MM.1S (cell line): ENCODE measurements around the gene CLASP1.
"Not testable (repeated sequence)": the region's sequence is repeated elsewhere in the genome, so short reads cannot be mapped to it uniquely, and the experiment has no call there.

Source experiments
- DNase-seq: peaks from one replicate; pipeline ENCODE4 v3.0.0-alpha.2; 2015
- H2AFZ ChIP-seq: fragments of 300-600 bp; sonication (generic); 2 replicates; pipeline ENCODE4 v1.6.0; 2016; ENCODE audit warnings: antibody characterized with exemption, low read length
- H3F3A ChIP-seq: fragments of 300-600 bp; sonication (generic); 2 replicates; pipeline ENCODE4 v1.6.1; 2016; ENCODE audit warnings: mild to moderate bottlenecking, antibody characterized with exemption, low read length, moderate library complexity, mixed read lengths; ENCODE audit not compliant: insufficient read depth
- H3K27ac ChIP-seq: fragments of 300-600 bp; sonication (generic); 2 replicates; pipeline ENCODE4 v1.5.1; 2016; ENCODE audit warnings: mild to moderate bottlenecking, low read length
- H3K27me3 ChIP-seq: fragments of 300-600 bp; sonication (generic); replicated peaks from 2 replicates; pipeline ENCODE4 v1.6.0; 2016; ENCODE audit warnings: low read length; ENCODE audit not compliant: insufficient read depth
- H3K36me3 ChIP-seq: fragments of 300-600 bp; sonication (generic); replicated peaks from 2 replicates; pipeline ENCODE4 v1.6.1; 2016; ENCODE audit warnings: mild to moderate bottlenecking, low read length, mixed read lengths; ENCODE audit not compliant: insufficient read depth
- H3K4me1 ChIP-seq: fragments of 300-600 bp; sonication (generic); 2 replicates; pipeline ENCODE4 v1.6.1; 2016; ENCODE audit warnings: low read length, mixed read lengths
- H3K4me2 ChIP-seq: fragments of 300-600 bp; sonication (generic); 2 replicates; pipeline ENCODE4 v1.6.0; 2016; ENCODE audit warnings: low read depth, low read length
- H3K4me3 ChIP-seq: fragments of 300-600 bp; sonication (generic); 2 replicates; pipeline ENCODE4 v1.5.1; 2016; ENCODE audit warnings: low read length, mixed read lengths
- H3K79me2 ChIP-seq: fragments of 300-600 bp; sonication (generic); 2 replicates; pipeline ENCODE4 v1.6.1; 2016; ENCODE audit warnings: mixed run types, low read length, mixed read lengths
- H3K9ac ChIP-seq: fragments of 300-600 bp; sonication (generic); 2 replicates; pipeline ENCODE4 v1.6.1; 2016; ENCODE audit warnings: low read length, mixed read lengths
- H3K9me2 ChIP-seq: fragments of 300-600 bp; sonication (generic); replicated peaks from 2 replicates; pipeline ENCODE4 v1.6.1; 2016; ENCODE audit warnings: mild to moderate bottlenecking, low read length, mixed read lengths; ENCODE audit not compliant: insufficient read depth
- H3K9me3 ChIP-seq: fragments of 300-600 bp; sonication (generic); replicated peaks from 2 replicates; pipeline ENCODE4 v1.6.1; 2016; ENCODE audit warnings: mild to moderate bottlenecking, low read length, mixed read lengths; ENCODE audit not compliant: insufficient read depth
- H4K20me1 ChIP-seq: fragments of 300-600 bp; sonication (generic); 2 replicates; pipeline ENCODE4 v1.6.1; 2016; ENCODE audit warnings: mild to moderate bottlenecking, low read length, moderate library complexity, mixed read lengths; ENCODE audit not compliant: insufficient read depth
- CTCF ChIP-seq: fragments of 300-600 bp; sonication (generic); IDR thresholded peaks from 2 replicates; pipeline ENCODE4 v1.5.1; 2016; ENCODE audit warnings: antibody characterized with exemption, low read length, mixed read lengths
- EZH2 ChIP-seq: fragments of 300-600 bp; sonication (generic); optimal IDR thresholded peaks from 2 replicates; pipeline ENCODE3; 2017; ENCODE audit warnings: low read depth, mild to moderate bottlenecking, antibody characterized with exemption, low read length, mixed read lengths
- EZH2phosphoT487 ChIP-seq: fragments of 300-600 bp; sonication (generic); IDR thresholded peaks from 2 replicates; pipeline ENCODE4 v1.6.1; 2018; ENCODE audit warnings: antibody characterized with exemption, low read length

Gene CLASP1

GRCh38 chr2:121333834-121334558, 315.3 kb downstream of the CLASP1 start:
- no peaks in the 10 kb centered on the region for H4K20me1 ChIP-seq
- H3K27ac ChIP-seq = no peak overlapping the region
- H3K9me2 ChIP-seq = no peaks in the 10 kb centered on the region
- no peaks in the 10 kb centered on the region for H3K36me3 ChIP-seq
- H3K4me3 ChIP-seq = no peak overlapping the region
- no peak overlapping the region for H3K9ac ChIP-seq
- no peak overlapping the region for H2AFZ ChIP-seq
- TF ChIP-seq EZH2 (no peak), EZH2phosphoT487 (no peak), CTCF (no peak)
- no peaks in the 10 kb centered on the region for H3K4me1 ChIP-seq
- DNase-seq = no peak
- no peaks in the 10 kb centered on the region for H3K9me3 ChIP-seq
- no peak overlapping the region for H3K4me2 ChIP-seq
- no peaks in the 10 kb centered on the region for H3K79me2 ChIP-seq
- H3K27me3 ChIP-seq = no peaks in the 10 kb centered on the region
- no peaks in the 10 kb centered on the region for H3F3A ChIP-seq

- Histone ChIP-seq H3F3A (no peaks in the 10 kb centered on the region), H3K4me2 (no peak overlapping the region), H3K27ac (no peak overlapping the region), H3K4me3 (no peak overlapping the region), H3K36me3 (no peaks in the 10 kb centered on the region), H3K9me3 (no peaks in the 10 kb centered on the region), H4K20me1 (no peaks in the 10 kb centered on the region), H3K79me2 (no peaks in the 10 kb centered on the region), H2AFZ (no peak overlapping the region), H3K27me3 (no peaks in the 10 kb centered on the region), H3K9ac (no peak overlapping the region), H3K9me2 (no peaks in the 10 kb centered on the region), H3K4me1 (no peaks in the 10 kb centered on the region)
- TF ChIP-seq CTCF = no peak
- DNase-seq = no peak
Observed at GRCh38 chr2:121333231-121333630, 316.0 kb downstream of the CLASP1 start.

GRCh38 chr2:121331324-121331723, 317.9 kb downstream of the CLASP1 start:
- H3K27me3 ChIP-seq, H3K9ac ChIP-seq, H3K27ac ChIP-seq: not testable (repeated sequence)

GRCh38 chr2:121330921-121331320, 318.3 kb downstream of the CLASP1 start:
- Histone ChIP-seq H3K36me3 (no peaks in the 10 kb centered on the region), H3K79me2 (no peaks in the 10 kb centered on the region), H3K9me3 (no peaks in the 10 kb centered on the region), H3K9me2 (no peaks in the 10 kb centered on the region), H4K20me1 (no peaks in the 10 kb centered on the region), H3K27me3 (no peaks in the 10 kb centered on the region), H3F3A (no peaks in the 10 kb centered on the region), H3K27ac (no peak overlapping the region), H2AFZ (no peak overlapping the region), H3K4me3 (no peak overlapping the region), H3K4me2 (no peak overlapping the region), H3K4me1 (no peaks in the 10 kb centered on the region), H3K9ac (no peak overlapping the region)
- TF ChIP-seq CTCF (no peak), EZH2phosphoT487 (no peak), EZH2 (no peak)
- no peak for DNase-seq

More at GRCh38 chr2:121331324-121331723, 317.9 kb downstream of the CLASP1 start:
- not testable (repeated sequence) for H3K4me1 ChIP-seq, DNase-seq, H3K9me2 ChIP-seq, H3K4me3 ChIP-seq, H3K9me3 ChIP-seq, H4K20me1 ChIP-seq, H3K79me2 ChIP-seq, H3K36me3 ChIP-seq, H3F3A ChIP-seq, H2AFZ ChIP-seq, H3K4me2 ChIP-seq
